NCI-H2029 (cell line): ENCODE measurements around the gene SYCE3.
"Not testable (repeated sequence)": the region's sequence is repeated elsewhere in the genome, so short reads cannot be mapped to it uniquely, and the experiment has no call there.

Experiments
- DNase-seq: peaks from one replicate; lab custom pipeline; 2025; lab: John Stamatoyannopoulos, UW

Gene SYCE3

DNA sequence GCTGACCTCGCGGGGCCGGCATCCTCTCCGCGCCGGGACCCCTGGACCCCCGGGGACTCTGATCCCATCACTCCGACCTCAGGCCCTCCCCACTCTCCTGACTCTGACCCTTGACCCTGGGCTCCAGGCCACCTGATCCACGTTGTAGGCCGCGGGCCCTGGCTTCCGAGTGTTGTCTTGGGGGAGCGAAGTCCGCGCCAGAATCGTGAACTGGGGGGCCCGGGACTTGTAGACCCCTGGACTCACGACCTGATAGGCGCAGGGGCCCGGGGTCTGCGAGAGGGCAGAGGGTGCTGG is 32.2 kb downstream of the SYCE3 start:
- no peak for DNase-seq

DNA sequence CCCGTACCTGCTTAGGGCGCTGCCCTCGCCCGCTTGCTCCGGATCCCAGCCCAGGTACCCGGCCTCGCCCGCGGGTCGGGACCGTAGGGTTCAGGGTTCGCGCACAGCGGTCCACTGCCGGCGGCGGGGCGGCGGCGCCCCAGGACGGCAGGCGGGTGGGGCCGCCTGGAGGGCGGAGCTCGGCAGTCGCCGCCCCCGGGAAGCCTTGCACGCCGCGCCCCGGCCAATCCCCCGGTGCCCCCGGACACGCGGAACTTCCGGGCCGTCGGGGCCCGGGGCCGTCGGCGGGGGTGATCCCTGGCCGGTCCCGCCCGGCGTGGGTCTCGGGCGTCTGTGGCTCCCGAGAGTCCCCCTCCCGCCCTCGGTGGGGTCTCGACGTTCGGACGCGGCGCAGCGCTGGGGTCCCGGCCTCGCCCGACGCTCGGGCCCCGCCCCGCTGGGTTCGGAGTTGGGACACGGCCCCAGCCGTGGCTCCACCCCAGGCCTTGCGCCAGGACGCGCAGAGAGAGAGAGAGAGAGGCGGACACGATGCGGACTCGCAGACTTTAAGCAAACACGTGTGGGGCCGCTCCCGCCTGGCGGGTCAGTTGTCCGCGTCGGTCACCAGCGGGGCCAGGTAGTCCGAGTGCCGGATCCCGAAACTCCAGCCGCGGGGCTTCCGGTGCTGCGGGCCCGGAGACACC is 32.7 kb downstream of the SYCE3 start, which contains the start of gene TYMP:
Gene TYMP, minus strand, starts transcription at position 116 of the 683 bp plus-strand sequence. CDS start 303 bp downstream, outside the sequence.
- no peak for DNase-seq

- no peak for DNase-seq
Observed at GRCh38 chr22:50529416-50529896, 33.3 kb downstream of the SYCE3 start.

DNA sequence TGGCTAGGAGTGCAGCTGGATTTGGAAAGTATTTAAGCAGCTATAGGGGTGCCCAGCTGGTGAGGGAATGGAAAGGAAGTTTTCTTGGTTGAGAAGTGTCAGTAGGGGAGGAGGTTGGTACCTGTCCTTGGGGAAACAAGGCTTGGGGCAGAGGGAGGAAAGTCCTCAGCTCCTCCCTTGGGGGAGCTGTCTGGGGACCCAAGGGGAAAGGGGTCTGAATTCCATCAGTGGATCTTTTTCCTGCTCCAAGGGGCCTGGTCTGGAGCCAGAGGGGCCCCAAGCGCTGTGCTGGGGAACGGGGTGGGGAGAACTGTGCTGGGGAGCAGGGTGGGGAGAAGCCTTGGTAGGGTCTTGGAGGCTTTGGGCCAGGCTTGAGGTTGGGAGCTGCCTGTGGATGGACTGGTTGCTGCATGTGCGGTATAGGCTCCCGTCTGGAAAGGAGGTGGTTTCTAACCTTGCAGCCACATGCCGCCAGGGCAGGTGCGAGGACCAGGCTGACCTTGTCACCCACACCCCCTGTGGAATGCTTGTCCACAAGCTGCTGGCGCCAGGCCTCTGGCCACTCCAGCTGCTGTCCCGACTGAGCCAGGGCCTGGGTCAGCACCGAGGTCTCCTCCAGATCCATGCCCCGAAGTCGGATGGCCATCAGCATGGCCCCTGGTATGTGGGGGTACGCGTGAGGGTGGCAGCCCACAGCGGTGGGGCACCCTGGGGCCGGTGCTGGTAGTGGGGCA is 33.9 kb downstream of the SYCE3 start:
- no peak for DNase-seq

- DNase-seq: no peak
Observed at GRCh38 chr22:50527921-50528681, 34.6 kb downstream of the SYCE3 start.

DNA sequence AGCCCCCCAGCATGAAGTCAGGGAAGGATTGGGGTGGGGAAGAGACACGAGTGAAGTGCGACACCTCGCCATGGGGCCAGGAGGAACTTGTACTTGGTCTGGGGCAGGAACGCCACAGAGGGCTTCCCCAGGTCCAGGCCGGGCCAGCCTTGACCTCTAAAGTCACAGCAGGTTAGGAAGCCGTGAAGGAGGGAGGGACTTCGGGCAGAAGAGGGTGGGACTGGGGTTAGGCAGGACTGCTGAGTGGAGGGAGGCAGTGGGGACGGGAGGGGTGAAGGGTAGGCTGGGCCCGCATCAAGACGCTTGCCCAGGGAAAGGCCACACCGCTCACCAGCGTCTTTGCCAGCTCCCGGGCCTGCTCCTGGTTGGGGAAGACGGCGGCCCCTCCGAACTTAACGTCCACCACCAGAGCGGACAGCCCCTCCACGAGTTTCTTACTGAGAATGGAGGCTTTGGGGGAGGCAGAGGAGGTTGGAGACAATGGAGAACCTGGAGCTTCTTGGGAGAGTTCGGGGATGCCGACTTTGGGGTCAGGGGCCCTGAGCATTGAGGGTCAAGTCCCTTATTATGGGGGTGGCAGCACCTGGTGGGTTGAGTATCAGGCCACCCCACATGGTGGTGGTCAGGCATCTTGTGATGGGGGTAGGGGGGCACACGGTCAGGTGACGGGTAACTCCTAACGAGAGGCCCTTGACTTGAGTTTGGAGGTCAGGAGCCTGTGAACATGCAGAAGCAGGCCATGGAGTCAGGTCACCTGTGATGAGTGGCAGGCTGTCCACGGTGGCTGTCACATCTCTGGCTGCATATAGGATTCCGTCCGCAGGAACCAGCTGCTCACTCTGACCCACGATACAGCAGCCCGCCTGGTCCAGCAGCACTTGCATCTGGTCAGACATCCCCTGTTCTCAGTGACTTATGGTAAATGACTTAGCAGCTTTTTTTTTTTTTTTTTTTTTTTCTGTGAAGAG is 35.6 kb downstream of the SYCE3 start:
- DNase-seq: no peak

- peak; percentile 25 for DNase-seq
Observed at GRCh38 chr22:50526108-50526833, 36.4 kb downstream of the SYCE3 start.

GRCh38 chr22:50525858-50526107 is 36.9 kb downstream of the SYCE3 start:
- no peak for DNase-seq

GRCh38 chr22:50525104-50525857 is 37.4 kb downstream of the SYCE3 start, which contains the start of gene SCO2:
TSS of gene SCO2 (minus strand) at chr22:50525598. CDS start at chr22:50524411, 1,187 bp downstream.
- peak; percentile 85 for DNase-seq

- no peak for DNase-seq
Observed at GRCh38 chr22:50524676-50525103, 38.0 kb downstream of the SYCE3 start.

- DNase-seq: no peak
Observed at GRCh38 chr22:50523806-50524675, 38.7 kb downstream of the SYCE3 start.

GRCh38 chr22:50523458-50523805 is 39.3 kb downstream of the SYCE3 start:
- DNase-seq: no peak

GRCh38 chr22:50522806-50523438 is 39.8 kb downstream of the SYCE3 start:
- no peak for DNase-seq

DNA sequence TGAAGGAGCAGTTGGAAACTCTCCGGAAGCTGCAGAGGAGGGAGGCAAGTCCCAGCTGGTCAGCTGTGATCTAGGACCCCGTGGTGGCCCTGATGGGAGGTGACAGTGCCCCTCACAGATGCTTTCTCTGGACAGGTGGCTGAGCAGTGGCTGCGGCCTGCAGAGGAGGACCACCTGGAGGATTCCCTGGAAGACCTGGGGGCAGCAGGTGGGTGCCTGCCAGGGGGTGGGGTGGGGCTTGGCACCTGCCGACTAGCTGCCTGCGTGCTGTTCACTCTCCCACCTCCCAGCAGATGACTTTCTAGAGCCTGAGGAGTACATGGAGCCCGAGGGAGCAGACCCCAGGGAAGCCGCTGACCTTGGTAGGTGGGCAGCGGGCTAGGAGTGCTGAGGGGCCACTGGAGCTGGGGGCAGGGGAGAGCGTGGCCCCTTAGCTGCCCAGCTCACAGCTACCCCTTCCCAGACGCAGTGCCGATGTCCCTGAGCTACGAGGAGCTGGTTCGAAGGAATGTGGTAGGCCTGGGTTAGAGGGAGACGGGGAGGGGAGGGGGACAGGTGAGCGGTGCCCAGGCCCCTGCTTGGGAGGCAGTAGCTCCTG is 40.4 kb downstream of the SYCE3 start:
- DNase-seq: no peak

DNA sequence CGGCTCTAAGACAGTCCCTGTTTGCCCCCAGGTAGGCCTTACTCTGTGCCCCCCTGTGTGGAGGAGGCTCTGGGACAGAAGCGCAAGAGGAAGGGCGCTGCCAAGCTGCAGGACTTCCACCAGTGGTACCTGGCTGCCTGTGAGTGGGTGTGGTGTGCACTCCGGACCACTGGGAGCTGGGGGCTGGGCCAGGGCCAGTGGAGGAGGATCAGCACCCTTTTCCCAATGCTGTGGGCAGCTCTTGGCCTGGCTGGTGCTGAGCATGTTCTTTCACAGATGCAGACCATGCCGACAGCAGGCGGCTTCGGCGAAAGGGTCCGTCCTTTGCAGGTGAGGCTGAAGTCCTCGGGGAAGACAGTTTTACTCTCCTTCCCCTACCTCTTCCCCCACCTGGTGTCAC is 41.0 kb downstream of the SYCE3 start:
- DNase-seq: no peak

DNA sequence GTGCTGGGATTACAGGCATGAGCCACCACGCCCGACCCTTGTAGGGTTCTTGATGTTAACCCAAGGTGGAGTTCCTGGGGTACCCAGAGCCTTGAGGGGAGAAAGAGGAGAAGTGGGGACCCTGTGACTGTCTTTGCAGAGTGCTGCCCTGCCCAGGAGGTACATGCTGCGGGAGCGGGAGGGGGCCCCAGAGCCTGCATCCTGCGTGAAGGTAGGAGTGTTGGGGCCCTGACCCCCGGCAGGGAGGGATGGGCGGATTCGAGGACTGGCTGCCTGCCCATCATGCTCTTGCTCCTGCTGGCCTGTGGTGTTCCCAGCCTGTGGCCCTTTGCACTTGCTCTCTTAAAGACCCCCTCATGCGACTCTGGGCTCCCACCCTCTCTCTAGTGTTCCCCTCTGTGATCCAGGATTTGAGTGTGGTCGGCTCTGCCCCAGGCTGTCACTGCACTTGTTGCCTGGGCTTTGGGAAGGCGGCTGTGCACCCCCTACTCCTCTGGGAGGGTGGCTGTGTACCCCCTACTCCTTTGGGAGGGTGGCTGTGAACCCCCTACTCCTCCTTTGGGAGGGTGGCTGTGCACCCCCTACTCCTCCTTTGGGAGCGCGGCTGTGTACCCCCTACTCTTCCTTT is 41.8 kb downstream of the SYCE3 start:
- DNase-seq: no peak

GRCh38 chr22:50520184-50520583 is 42.5 kb downstream of the SYCE3 start:
- not testable (repeated sequence) for DNase-seq

DNA sequence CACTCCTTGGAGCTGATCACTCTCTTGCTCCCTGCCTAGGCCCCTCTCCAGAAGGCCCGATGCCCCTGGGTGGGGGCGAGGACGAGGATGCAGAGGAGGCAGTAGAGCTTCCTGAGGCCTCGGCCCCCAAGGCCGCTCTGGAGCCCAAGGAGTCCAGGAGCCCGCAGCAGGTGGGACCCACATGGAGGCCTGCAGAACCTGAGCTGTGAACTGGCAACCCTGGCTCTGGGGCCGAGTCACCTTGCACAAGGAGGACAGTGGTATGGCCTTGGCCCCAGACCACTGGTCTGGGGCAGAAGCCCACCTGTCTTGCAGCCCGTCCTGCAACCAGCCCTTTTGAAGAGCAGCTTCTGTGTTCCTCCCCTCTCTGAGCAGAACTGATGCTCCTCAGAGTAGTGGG is 43.6 kb downstream of the SYCE3 start:
- no peak for DNase-seq
